Neural cell (in vitro differentiated cells): ENCODE results near the gene ADAM10. TPM values are rescaled to one million over a fixed set of nuclear protein-coding genes. Genes with fewer than 3 reads are reported as not detected.

ENCODE experiments used
- H2AFZ ChIP-seq: fragments of 200-600, 300-800 bp; sonication (generic), shearing (Covaris generic); 2 replicates; pipeline ENCODE4 v1.6.0; 2014; ENCODE audit warnings: low read depth, mild to moderate bottlenecking, antibody characterized with exemption, low read length, moderate library complexity
- H3F3A ChIP-seq: fragments of 200-600 bp; shearing (Covaris generic); 2 replicates; pipeline ENCODE4 v1.6.1; 2016; ENCODE audit warnings: mild to moderate bottlenecking, moderate library complexity, mixed read lengths, antibody characterized with exemption, low read length; ENCODE audit not compliant: insufficient read depth, poor library complexity, severe bottlenecking
- H3K27ac ChIP-seq: fragments of 200-600, 300-800 bp; sonication (generic), shearing (Covaris generic); 2 replicates; pipeline ENCODE4 v1.5.1; 2014; ENCODE audit warnings: mild to moderate bottlenecking, low read length, moderate library complexity
- H3K27me3 ChIP-seq: fragments of 300-800, 200-600 bp; sonication (generic), shearing (Covaris generic); 2 replicates; pipeline ENCODE4 v1.6.0; 2014; ENCODE audit warnings: mild to moderate bottlenecking, low read depth, low read length, moderate library complexity; ENCODE audit not compliant: insufficient read depth
- H3K36me3 ChIP-seq: fragments of 300-800, 200-600 bp; sonication (generic), shearing (Covaris generic); 2 replicates; pipeline ENCODE4 v1.5.1; 2014; ENCODE audit warnings: mild to moderate bottlenecking, antibody characterized with exemption, low read length, moderate library complexity; ENCODE audit not compliant: insufficient read depth
- H3K4me2 ChIP-seq: fragments of 300-800, 200-600 bp; sonication (generic), shearing (Covaris generic); 2 replicates; pipeline ENCODE4 v1.6.0; 2014; ENCODE audit warnings: mild to moderate bottlenecking, low read length
- H3K4me3 ChIP-seq: fragments of 300-800, 200-600 bp; sonication (generic), shearing (Covaris generic); 2 replicates; pipeline ENCODE4 v1.5.1; 2014; ENCODE audit warnings: mild to moderate bottlenecking, low read length, moderate library complexity
- H3K79me2 ChIP-seq: fragments of 200-600 bp; shearing (Covaris generic); replicated peaks from 2 replicates; pipeline ENCODE4 v1.6.0; 2014; ENCODE audit warnings: mild to moderate bottlenecking, low read length, moderate library complexity; ENCODE audit not compliant: insufficient read depth
- H3K9ac ChIP-seq: fragments of 300-800, 200-600 bp; sonication (generic), shearing (Covaris generic); 2 replicates; pipeline ENCODE4 v1.6.1; 2016; ENCODE audit warnings: mild to moderate bottlenecking, low read length, mixed read lengths
- H3K9me2 ChIP-seq: fragments of 200-600 bp; shearing (Covaris generic); 2 replicates; pipeline ENCODE4 v1.6.1; 2016; ENCODE audit warnings: mild to moderate bottlenecking, low read length, mixed read lengths; ENCODE audit not compliant: insufficient read depth
- H3K9me3 ChIP-seq: fragments of 200-600, 300-800 bp; sonication (generic), shearing (Covaris generic); 2 replicates; pipeline ENCODE4 v1.6.1; 2016; ENCODE audit warnings: mild to moderate bottlenecking, mixed run types, low read length, moderate library complexity, mixed read lengths
- H4K20me1 ChIP-seq: fragments of 200-600 bp; shearing (Covaris generic); 2 replicates; pipeline ENCODE4 v1.6.1; 2016; ENCODE audit warnings: mild to moderate bottlenecking, mixed run types; ENCODE audit not compliant: insufficient read depth
- EP300 ChIP-seq: fragments of 450-650 bp; conservative IDR thresholded peaks from 2 replicates; pipeline ENCODE4 v1.6.1; 2014; ENCODE audit warnings: antibody characterized with exemption, mild to moderate bottlenecking, moderate library complexity; ENCODE audit not compliant: poor library complexity, severe bottlenecking
- EZH2 ChIP-seq: fragments of 200-600, 300-800 bp; shearing (Covaris generic), sonication (generic); IDR thresholded peaks from 2 replicates; pipeline ENCODE4 v1.6.1; 2014; ENCODE audit warnings: antibody characterized with exemption, low read length, borderline replicate concordance, mild to moderate bottlenecking; ENCODE audit not compliant: insufficient read depth, poor library complexity, severe bottlenecking
- MXI1 ChIP-seq: fragments of 450-650 bp; conservative IDR thresholded peaks from 2 replicates; pipeline ENCODE4 v1.6.1; 2014; ENCODE audit warnings: antibody characterized with exemption, mild to moderate bottlenecking; ENCODE audit not compliant: poor library complexity, severe bottlenecking
- POLR2AphosphoS5 ChIP-seq: IDR thresholded peaks from 2 replicates; pipeline ENCODE4 v1.6.1; 2012
- RAD21 ChIP-seq: fragments of 450-650 bp; conservative IDR thresholded peaks from 2 replicates; pipeline ENCODE4 v1.6.1; 2014; ENCODE audit warnings: antibody characterized with exemption, mild to moderate bottlenecking, moderate library complexity
- SMC3 ChIP-seq: fragments of 450-650 bp; conservative IDR thresholded peaks from 2 replicates; pipeline ENCODE4 v1.6.1; 2014; ENCODE audit warnings: antibody characterized with exemption, mild to moderate bottlenecking, moderate library complexity; ENCODE audit not compliant: poor library complexity
- TAF1 ChIP-seq: IDR thresholded peaks from 2 replicates; pipeline ENCODE4 v1.6.1; 2012; ENCODE audit warnings: low read depth
- polyA plus RNA-seq: library from polyadenylated mRNA; depleted of rRNA; stranded (reverse); fragments of >200 nt; gene quantifications from 2 replicates; pipeline ENCODE4 v1.2.3, GENCODE V29; 2014
- TF ChIP-seq, protein P1 (sequence below): IDR thresholded peaks from 2 replicates; pipeline ENCODE4 v1.6.1; 2012; ENCODE audit warnings: borderline replicate concordance
- TF ChIP-seq, protein P2 (sequence below): fragments of 450-650 bp; IDR thresholded peaks from 2 replicates; pipeline ENCODE4 v1.5.1; 2014; ENCODE audit warnings: antibody characterized with exemption, mild to moderate bottlenecking, moderate library complexity; ENCODE audit not compliant: poor library complexity, severe bottlenecking

Gene ADAM10
- polyA plus RNA-seq, 1 donor from 2014 or later, result 66.3 TPM

DNA sequence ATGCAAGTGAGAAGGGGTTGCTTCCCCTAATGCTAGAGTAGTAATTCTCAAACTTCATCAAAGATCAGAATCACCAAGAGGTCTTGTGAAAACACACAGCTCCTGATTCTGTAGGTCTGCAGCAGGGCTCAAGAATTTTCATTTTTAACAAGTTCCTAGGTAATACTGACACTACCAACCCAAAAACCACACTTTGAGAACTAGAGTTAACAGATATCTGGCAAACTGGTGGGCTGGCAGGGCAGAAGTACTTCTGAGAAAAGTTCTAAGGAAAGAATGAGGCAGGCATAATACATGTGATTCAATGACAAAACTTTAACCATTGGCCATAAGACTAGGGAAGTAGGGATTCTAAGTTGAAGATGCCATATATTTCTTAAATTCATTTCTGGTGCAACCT, 12.8 kb upstream of the ADAM10 start:
- Histone ChIP-seq H4K20me1 (no peaks in the 10 kb centered on the region), H3F3A (no peaks in the 10 kb centered on the region), H3K9me3 (no peaks in the 10 kb centered on the region), H3K4me3 (no peak overlapping the region), H2AFZ (no peak overlapping the region), H3K4me2 (no peak overlapping the region), H3K36me3 (no peaks in the 10 kb centered on the region), H3K9me2 (no peaks in the 10 kb centered on the region), H3K27me3 (no peaks in the 10 kb centered on the region), H3K79me2 (no peaks in the 10 kb centered on the region), H3K27ac (no peak overlapping the region), H3K9ac (no peak overlapping the region)
- TF ChIP-seq EZH2 (no peak), POLR2AphosphoS5 (no peak), TAF1 (no peak), RAD21 (no peak), SMC3 (no peak), MXI1 (no peak), EP300 (no peak)
- TF ChIP-seq, protein P1, sequence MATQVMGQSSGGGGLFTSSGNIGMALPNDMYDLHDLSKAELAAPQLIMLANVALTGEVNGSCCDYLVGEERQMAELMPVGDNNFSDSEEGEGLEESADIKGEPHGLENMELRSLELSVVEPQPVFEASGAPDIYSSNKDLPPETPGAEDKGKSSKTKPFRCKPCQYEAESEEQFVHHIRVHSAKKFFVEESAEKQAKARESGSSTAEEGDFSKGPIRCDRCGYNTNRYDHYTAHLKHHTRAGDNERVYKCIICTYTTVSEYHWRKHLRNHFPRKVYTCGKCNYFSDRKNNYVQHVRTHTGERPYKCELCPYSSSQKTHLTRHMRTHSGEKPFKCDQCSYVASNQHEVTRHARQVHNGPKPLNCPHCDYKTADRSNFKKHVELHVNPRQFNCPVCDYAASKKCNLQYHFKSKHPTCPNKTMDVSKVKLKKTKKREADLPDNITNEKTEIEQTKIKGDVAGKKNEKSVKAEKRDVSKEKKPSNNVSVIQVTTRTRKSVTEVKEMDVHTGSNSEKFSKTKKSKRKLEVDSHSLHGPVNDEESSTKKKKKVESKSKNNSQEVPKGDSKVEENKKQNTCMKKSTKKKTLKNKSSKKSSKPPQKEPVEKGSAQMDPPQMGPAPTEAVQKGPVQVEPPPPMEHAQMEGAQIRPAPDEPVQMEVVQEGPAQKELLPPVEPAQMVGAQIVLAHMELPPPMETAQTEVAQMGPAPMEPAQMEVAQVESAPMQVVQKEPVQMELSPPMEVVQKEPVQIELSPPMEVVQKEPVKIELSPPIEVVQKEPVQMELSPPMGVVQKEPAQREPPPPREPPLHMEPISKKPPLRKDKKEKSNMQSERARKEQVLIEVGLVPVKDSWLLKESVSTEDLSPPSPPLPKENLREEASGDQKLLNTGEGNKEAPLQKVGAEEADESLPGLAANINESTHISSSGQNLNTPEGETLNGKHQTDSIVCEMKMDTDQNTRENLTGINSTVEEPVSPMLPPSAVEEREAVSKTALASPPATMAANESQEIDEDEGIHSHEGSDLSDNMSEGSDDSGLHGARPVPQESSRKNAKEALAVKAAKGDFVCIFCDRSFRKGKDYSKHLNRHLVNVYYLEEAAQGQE, result no peak
- TF ChIP-seq, protein P2, sequence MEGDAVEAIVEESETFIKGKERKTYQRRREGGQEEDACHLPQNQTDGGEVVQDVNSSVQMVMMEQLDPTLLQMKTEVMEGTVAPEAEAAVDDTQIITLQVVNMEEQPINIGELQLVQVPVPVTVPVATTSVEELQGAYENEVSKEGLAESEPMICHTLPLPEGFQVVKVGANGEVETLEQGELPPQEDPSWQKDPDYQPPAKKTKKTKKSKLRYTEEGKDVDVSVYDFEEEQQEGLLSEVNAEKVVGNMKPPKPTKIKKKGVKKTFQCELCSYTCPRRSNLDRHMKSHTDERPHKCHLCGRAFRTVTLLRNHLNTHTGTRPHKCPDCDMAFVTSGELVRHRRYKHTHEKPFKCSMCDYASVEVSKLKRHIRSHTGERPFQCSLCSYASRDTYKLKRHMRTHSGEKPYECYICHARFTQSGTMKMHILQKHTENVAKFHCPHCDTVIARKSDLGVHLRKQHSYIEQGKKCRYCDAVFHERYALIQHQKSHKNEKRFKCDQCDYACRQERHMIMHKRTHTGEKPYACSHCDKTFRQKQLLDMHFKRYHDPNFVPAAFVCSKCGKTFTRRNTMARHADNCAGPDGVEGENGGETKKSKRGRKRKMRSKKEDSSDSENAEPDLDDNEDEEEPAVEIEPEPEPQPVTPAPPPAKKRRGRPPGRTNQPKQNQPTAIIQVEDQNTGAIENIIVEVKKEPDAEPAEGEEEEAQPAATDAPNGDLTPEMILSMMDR, result no peak

DNA sequence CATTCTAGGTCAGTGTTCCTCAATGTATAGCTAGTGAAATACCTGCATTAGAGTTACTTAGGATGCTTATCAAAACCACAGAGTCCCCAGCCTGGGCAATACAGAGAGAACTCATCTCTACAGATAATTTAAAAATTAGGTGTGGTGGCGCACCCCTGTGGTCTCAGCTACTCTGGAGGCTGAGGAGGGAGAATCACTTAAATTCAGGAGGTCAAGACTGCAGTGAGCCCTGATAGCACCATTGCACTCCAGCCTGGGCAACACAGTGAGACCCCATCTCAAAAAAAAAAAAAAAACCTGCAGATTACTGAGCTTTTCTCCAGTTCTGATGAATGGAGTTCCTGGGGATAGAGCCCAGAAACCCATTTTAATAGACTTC, 11.5 kb upstream of the ADAM10 start:
- Histone ChIP-seq H3K27ac (no peak overlapping the region), H3K36me3 (no peaks in the 10 kb centered on the region), H3K9me3 (no peaks in the 10 kb centered on the region), H4K20me1 (no peaks in the 10 kb centered on the region), H3K79me2 (no peaks in the 10 kb centered on the region), H3K9ac (no peak overlapping the region), H3F3A (no peaks in the 10 kb centered on the region), H3K4me3 (no peak overlapping the region), H3K4me2 (no peak overlapping the region), H3K27me3 (no peaks in the 10 kb centered on the region), H2AFZ (no peak overlapping the region), H3K9me2 (no peaks in the 10 kb centered on the region)
- TF ChIP-seq MXI1 (no peak), SMC3 (no peak), EZH2 (no peak), EP300 (no peak), POLR2AphosphoS5 (no peak), TAF1 (no peak)
